MV-4-11 (cell line): ENCODE results near the gene STX18.

ENCODE experiments used
- DNase-seq: peaks from one replicate; lab custom pipeline; 2025; lab: John Stamatoyannopoulos, UW

The STX18 gene

DNA sequence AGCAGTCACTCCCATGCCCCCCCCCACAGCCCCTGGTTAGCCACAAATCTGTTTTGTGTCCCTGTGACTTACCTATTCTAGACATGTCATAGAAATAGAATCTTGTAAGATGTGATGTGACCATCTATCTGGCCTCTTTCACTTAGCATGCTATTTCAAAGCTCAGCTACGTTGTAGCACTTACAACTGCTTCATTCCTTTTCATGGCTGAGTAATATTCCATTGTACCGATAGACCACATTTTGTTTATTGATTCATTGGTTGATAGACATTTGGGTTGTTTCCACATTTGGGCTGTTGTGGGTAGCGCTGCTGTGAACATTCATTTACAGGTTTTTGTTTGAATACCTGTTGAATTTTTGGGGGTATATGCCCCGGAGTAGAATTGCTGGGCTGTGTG, 143.4 kb downstream of the STX18 start:
- no peak for DNase-seq

DNA sequence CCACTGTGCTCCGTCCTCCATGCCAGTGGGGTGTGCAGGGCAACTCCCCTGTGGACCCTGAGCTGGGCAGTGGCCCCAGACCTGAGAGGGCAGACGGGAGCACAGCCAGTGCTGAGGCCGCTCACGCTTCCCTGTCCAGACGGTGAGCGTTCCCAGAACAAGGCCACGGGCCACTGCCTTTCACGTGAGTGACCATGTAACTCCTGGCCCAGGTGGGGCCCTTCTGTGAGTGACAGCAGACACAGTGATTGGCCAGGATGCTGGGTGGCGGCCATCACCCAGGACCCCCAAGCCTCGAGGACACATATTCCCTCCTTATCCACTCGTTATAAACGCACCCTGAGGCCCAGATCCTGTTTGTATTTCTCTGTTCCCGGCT, 144.4 kb downstream of the STX18 start:
- no peak for DNase-seq

DNA sequence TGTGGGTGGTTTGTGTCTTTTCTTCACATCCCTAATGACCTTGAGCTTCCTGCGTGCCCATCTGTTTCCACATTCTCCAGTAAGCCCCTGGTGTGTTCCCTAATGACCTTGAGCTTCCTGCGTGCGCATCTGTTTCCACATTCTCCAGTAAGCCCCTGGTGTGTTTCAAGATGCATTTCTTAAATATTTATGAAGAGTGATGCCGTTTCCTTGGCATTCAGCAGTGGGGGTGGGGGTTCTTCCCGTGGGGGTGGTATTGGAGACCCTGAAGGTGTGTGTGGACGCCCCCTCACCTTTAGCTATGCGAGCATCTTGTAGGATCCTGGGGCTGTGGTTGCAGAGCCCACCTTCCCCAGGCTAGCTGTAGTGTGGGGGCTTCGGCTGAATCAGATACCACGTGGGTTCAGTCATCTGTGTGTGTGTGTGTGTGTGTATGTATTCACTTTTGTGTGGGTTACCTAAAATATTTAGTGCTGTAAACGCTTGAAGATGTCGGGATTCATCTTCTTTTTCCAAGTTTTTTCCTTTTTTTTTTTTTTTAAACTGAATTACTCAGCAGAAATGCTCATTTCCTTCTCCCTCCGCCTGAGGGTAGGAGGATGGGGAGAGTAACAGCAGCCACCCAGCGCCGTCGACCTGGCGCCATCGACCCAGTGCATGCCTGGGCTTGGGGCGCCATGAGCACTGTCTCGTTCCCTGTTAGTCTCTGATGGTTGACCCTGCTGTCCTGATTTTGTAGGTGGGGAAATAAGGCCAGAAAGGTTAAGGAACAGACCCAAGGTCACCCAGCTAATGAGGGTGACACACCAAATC, 145.0 kb downstream of the STX18 start:
- no peak for DNase-seq

DNA sequence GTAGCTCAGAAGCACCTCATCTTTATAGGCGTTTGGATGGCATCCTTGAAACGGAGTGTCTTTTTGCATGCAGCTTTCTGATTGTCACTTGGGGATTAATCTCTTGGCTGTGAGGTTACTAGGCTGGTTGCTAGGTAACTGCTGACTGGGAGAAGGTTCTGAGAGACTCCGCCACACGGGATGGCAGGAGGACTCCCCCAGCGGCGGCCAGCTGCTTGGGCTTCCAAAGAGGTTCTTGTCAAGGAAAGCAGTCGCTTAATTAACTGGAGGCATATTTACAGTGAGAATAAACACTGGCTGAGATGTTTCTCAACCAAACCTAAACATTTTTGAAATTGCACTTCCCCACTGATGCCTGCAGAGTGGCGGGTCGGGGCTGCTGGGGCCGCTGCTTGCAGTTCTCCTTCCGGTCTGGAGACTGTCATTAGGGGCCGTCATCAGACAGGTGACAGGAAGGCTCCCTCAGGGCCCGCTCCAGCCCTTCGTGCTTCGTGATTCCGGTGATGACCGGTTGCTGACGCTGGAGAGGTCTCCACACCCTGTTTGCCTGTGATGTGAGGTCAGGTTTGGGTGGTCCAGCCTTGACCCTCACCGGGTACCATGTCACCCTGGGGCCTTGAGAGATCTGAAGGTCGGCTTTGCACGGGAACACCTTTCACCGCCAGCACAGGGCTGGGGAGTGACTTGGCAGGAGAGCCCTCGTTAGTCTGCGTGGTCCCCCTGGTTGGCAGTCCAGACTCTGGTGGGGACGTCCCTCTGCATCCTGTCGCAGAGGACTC, 145.8 kb downstream of the STX18 start:
- DNase-seq, result no peak

DNA sequence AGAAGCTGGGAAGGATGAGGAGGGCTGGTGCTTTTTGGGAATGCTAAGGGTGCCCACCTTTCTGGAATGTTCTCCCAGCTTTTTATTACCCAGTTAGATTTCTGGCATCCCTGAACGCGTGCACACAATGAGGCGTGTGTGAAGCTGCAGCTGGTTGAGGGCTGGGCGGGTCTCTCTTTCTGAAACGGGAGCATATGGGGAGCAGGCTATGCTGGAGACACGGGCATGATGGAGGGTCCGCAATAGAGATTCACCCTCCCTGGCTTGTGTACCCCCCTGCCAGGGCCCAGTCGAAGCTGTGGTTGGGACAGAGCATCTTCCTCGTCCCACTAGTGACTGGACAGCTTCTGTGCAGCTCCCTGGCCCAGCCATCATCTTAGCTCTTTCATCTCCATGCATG, 146.5 kb downstream of the STX18 start:
- DNase-seq, result no peak

DNA sequence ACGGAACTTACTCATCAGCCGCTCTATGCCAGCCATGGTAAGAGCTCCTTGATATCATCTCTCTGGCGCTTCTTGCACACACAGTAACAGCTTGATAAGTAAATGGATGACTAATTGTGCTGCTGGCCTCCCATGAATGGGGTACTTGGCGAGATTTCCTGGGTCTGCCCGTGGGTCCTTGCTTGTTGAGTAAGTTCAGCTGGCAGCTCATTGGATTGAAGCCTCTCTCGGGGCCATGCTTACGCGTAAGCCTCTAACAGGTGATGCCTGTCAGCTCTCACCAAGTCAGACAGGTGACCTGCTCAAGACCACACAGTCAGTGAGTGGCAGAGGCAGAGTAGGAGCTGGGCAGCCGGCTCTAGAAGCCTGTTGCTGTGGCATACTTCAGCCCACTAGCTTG, 147.2 kb downstream of the STX18 start:
- DNase-seq, result no peak

DNA sequence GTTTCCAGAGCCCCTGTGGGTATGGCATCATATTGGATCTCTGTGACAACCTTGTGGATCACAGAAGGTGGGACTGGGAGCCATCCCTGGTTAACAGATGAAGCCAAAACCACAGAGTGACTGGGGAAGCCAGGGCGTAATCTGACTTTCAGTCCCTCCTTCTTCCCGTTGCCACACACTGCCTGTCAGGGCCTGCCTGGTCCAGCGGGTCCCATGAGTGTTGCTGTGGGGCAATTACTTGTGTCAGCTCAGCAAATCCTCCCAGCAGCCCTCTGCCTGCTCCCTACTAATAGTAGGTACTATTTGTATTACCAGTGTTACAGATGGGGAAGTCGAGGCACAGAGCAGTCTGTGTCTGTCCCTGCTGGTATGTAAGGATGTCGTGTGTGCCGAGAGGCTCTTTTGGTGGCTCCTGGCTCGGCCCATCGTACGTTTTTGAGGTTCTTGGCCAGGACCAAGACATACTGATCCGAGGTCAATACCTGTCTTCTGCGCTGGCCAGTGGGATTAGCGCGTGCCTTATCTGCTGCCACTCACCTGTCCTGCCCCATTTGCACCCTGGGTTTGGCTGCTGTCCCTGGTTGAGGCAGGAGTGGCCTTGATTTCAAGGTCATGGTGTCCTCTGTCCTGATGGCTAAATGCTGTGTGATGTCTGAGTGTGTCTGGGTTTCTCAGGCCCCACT, 149.2 kb downstream of the STX18 start:
- peak; percentile 44 for DNase-seq

DNA sequence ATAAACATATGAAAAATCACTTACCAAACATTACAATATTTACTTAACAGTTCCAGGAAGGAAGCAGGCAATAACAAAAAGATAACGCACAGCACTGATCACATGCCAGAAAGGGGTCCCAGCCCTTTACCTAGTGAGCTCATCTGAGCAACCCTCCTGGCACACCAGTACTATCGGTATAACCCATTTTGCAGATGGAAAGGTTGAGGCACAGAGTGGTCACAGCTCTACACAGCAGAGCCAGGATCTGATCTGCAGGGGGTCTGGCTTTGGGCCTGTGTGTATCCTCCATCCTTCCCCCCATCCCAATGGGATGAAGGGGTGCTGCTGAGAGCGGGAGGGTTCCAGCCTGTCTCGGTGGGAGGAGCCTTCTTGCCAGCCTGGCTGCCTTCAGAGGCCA, 150.0 kb downstream of the STX18 start:
- no peak for DNase-seq

DNA sequence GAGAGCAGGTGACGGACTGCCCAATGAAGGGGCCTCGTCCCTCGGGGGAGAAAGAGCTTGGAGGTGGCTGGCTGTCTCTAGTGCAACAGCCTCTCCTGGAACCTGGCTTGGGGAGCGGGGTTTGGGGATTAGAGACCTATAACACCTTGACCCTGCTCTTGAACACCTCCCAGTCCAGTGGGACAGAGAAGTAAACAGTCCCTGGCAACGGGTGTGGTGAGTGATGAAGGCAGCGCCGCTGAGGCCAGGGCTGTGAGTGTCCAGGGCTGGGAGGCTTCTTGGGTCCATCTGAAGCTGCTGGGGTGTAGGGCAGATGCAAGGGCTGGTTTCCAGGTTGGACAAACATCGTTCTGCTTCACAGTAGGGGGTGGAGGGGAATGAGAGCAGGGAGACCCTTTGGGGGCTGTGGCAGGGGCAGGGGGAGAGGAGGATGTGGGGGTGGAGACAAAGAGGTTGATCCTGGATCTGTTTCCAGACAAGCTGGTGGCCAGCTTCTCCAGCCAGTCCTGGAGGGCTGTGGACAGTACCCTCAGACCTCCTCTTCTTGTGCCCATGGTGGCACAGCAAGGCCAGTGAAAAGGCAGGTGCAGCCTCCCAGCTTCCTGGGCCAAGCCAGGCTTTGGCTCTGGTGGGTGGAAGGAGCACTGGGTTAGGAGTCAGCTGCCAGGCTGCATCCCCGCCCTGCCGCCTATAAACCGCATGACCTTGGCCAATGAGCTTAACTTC, 151.2 kb downstream of the STX18 start:
- no peak for DNase-seq

DNA sequence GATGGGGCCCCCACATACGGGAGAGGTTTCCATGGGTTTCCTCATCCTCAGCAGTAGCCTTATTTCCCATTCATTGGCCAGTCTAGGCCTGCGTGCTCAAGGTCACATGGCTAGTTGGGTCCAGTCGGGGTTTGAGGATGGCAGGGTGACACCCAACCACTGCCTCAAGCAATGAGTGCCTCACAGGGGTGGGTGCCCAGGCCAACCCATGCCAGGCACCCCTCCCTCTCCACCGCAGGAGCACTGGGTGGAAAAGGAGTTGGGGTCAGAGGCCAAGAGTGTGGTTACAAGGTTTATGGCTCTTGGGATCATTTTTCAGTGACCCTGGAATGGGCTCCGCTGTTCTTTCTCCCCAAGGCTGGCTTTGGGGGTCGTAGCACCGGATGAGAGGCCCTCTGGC, 151.8 kb downstream of the STX18 start:
- DNase-seq, result no peak

DNA sequence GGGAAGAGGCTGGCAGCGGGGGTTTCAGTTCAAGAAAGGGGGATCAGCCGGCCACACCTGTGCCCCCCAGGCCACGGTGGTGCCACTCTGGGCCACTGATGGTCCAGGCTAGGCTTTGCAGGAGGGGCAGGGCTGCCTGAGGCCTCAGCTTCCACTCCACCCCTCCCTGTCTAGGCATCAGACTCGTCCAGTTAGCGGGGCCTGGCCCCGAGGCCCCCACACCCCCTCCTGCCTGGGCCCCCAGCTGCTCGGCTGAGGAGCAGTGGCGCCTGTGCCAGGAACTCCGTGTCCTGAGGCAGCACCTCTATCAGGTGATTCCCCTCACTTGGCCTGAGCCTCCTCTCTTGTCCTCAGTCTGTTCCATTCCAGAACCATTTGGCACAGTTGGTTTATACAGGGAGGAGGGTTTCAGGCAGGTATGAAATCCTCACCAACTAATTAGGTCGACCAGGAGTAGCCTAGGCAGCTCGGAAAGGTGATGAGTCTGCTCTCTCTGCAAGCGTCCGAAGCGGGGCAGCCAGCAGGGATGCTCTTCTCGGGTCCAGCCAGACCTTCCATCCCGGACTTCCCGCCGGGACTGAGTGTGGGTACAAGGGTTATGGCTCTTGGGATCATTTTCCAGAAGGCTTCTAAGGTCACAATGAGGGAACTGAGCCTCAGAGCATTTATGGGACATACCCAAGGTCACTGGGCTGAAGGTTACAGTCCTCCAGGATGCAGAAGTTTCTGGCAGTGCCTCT, 152.8 kb downstream of the STX18 start:
- DNase-seq, result no peak

DNA sequence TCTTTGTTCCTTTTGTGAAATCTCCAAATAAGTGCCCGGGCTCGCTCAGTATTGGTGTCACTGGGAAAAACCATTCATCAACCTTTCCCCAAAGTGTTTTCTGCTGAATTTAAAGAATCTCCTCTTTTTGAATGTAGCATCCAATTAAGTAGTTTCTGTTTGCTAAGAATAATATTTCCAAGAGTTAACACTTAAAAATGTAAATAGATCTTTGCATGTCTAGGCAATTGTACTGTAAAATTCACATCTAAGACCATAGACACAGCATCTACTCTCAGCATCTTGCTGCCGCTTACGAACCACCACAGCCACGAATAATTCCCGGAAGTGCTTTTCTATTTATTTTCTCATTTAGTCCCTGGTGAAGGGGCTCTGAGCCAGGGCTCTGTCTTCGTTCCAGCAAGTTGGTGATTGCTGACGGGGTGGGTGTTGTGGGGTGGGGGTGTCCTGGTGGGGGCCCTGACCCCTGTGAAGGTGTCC, 153.5 kb downstream of the STX18 start:
- DNase-seq, result no peak

DNA sequence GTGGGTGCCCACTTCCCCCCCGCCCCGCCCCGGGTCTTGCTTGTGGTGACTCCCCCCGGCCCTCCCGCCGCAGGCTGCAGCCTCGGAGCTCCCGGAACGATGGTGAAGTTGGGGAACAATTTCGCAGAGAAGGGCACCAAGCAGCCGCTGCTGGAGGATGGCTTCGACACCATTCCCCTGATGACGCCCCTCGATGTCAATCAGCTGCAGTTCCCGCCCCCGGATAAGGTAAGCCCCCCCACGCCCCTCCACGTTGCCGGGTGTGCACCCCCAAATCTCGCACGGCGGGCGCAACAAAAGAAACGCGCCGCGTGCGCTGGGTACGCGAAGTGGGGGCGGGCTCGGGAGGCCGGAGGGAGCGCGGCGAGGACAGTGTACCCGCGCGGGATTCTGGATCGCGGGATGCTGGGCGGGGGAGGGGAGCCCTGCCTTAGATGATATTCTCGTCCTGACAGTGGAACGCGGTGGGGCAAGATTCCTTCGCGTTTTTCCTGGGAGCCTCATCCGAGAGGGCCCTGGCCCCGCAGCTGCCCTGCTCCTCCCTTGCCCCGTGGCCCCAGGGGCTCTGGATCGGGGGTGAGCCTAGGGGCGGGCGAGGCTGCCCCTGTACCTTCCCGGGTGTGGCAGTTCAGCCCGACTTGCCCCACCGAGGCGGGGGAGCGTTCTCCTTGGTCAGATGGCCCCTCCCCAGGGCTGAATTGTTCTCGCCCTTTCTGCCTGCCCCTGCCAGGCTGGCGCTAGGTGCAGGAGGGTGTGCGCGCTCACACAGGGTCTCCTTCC, 154.1 kb downstream of the STX18 start:
- DNase-seq, result no peak

DNA sequence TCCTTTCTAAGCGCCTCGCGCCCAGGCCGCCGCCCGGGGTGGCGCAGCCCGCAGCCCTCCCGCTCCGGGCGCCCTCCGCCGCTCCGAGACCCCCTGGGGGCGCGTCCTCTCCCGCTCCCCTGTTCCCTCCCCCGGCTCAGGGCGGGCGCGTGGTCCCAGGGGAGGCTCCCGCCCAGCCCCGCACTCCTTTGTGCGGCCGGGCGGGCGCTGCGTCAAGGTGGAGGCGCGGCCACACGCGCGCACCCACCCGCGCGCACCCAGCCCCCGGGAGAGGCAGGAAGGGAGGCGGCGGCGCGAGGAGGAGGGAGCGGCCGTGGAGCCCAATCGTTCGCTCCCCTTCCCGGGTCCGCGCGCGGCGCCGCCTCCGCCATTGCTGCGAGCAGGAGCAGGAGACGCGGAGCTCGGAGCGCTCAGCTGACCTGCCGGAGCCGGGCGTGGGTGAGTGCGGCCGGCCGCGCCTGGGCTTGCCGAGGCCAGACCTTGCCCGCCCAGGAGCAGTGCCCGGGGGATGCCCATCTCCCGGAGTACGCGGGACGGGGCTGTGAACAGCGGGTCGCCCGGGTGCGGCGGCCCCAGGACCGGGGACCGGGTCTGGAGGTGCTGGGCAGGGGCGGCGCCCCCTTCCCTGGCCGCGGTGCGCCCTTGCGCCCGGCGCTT, 155.0 kb downstream of the STX18 start, which contains the start of gene NSG1:
NSG1 (plus strand) TSS at position 367 of the 657 bp plus-strand sequence. CDS start 528 bp downstream, outside the sequence.
- DNase-seq, result no peak

DNA sequence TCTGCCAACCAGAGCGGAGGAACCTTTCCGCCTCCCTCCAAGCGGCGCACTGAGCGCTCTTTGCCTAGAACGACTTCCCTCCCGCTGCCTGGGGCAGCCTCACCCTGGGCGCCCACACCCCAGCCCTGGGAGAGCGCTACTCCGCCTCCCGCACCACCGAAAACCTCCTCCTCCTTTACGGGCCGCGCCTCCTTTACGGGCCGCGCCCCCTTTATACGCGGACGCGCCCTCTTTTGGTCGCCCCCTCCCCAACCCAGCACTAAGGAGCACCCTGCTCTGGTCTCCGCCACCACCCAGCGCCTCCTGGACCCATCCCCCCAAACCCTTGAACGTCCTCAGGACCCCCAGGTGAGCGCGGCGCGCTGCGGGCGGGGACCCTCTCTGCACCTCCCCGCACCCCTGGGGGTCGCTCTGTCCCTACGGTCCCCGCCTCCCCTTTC, 155.5 kb downstream of the STX18 start:
- DNase-seq, result no peak

DNA sequence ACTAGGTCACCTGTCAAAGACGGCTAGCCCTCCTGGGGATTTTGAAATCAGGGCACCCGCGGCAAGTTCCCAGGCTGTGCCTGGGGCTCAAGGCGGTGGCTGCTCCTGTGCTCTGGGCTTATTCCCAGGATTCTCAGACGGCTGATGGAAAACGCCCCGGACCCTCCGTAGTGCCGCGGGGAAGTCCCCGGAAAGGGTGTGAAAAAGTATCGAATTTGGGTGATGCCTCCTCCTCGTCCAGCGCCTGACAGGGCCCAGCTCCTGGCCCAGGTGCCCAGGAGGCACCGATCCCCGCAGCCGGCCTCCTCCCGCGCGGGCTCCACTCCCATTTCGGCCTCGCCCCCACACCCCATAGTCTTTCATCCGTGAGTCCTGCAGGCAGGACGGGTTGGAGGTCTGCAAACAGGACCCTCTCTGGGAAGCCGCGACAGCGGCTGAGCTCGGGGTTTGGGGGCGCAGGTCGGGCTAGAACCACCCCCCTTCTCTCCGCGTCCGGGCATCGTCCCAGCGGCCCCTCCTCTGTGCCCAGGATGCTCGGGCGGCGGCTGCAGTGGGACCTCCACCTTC, 156.0 kb downstream of the STX18 start:
- DNase-seq, result no peak

DNA sequence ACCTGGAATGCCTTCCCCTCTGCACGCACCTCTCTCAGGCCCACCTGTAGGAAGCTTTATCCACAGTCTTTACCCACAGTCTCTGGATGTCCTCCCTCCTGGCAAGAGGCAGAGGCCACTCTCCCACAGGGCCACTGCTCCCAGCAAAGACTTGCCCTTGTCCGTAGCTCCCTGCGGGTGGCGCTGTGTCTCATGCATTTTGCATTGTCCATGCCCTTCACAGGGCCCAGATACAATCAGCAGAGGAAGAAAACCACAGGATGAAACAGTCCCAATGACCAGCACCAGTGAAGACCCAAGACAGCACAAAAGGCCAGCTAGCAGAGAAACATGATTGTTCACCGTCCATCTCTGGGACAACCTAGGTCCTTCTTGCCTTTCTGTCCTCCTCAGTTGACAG, 157.0 kb downstream of the STX18 start:
- DNase-seq, result no peak

DNA sequence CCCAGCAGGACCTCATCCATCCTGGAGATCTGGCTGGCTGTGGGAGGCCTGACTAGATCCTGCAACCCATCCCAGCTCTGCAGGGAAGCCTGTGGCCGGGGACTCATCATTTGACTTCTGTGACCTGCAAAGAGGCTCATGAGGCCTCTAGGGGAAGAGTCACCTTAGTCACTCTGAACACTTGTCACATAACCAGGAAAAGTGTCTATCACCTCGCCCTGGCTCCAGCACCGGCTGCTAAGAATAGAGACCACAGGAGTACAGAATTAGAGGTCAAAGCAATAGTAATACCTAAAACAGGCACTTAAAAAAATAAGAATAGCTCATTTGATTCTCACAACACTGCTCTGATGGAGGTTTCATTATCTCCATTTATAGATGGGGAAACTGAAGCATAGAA, 158.8 kb downstream of the STX18 start:
- no peak for DNase-seq

DNA sequence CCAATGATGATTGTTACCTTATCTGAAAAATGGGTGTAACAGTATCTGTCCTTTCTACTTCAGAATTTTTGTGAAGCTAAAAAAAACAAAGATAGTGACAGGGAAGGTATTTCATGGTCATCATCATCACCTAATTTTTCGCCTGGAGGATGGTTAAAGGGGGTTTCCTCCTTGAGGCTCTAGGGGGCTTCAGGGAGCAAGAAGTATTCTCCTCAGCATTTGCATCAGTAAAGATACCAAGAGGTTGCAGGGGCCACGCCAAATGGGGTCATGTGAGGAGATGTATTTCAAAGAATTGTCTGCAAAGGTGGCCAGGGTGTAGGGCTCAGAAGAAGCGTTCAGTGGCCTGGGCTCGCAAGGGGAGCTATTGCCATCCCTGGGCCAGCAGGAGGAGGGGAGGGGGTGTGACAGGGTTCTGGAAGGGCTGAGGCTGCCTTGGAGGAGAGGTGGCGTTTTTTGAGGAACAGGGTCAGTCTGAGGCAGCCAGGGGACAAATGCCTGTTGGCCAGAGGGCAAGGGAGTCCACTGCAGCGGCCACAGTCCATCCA, 162.2 kb downstream of the STX18 start:
- DNase-seq, result no peak
